Thymus (tissue), 11 donors: ENCODE results near the gene MTLN. TPM values are rescaled to one million over a fixed set of nuclear protein-coding genes. Genes with fewer than 3 reads are reported as not detected.
"Not testable (repeated sequence)": the region's sequence is repeated elsewhere in the genome, so short reads cannot be mapped to it uniquely, and the experiment has no call there.

ENCODE experiments used
- DNase-seq, 9 donors: peaks; one replicate each; pipeline ENCODE4 v3.0.0-alpha.2; 2013; ENCODE audit warnings: low spot score in 9 of 9, low read depth in 6 of 9, missing footprints in 1 of 9
- H3K27ac ChIP-seq, 2 donors: one replicate each; pipeline ENCODE4 v1.5.1; 2013; ENCODE audit warnings: control low read depth in 1 of 2, low read depth in 1 of 2, low read length in 1 of 2, mild to moderate bottlenecking in 1 of 2, moderate library complexity in 1 of 2
- H3K27me3 ChIP-seq, 2 donors: one replicate each; pipeline ENCODE4 v1.5.1; 2013; ENCODE audit warnings: low read length in 1 of 2; ENCODE audit not compliant: control insufficient read depth in 2 of 2, insufficient read depth in 1 of 2
- H3K36me3 ChIP-seq, 2 donors: one replicate each; pipeline ENCODE4 v1.5.1; 2013; ENCODE audit warnings: low read length in 1 of 2, mild to moderate bottlenecking in 1 of 2, moderate library complexity in 1 of 2; ENCODE audit not compliant: control insufficient read depth in 2 of 2, insufficient read depth in 2 of 2
- H3K4me1 ChIP-seq, 2 donors: one replicate each; pipeline ENCODE4 v1.5.1; 2013; ENCODE audit warnings: low read length in 2 of 2; ENCODE audit not compliant: control insufficient read depth in 2 of 2, insufficient read depth in 2 of 2
- H3K4me3 ChIP-seq, 2 donors: one replicate each; pipeline ENCODE4 v1.5.1; 2013; ENCODE audit warnings: low read length in 2 of 2, control low read depth in 1 of 2, mild to moderate bottlenecking in 1 of 2
- H3K9me3 ChIP-seq, 2 donors: one replicate each; pipeline ENCODE4 v1.5.1; 2013; ENCODE audit warnings: low read length in 1 of 2, mild to moderate bottlenecking in 1 of 2; ENCODE audit not compliant: control insufficient read depth in 2 of 2, insufficient read depth in 1 of 2
- WGBS: extraction: QIAGEN DNeasy Blood & Tissue Kit; methylation state at CpG from one replicate; pipeline ENCODE4 v1.1.7; 2013; 5-methylcytosine and 5-hydroxymethylcytosine counted together
- polyA plus RNA-seq: library from polyadenylated mRNA; stranded (reverse); fragments of 200-250 nt; gene quantifications from one replicate; pipeline ENCODE4 v1.2.3, GENCODE V29; 2013
- total RNA-seq: library from RNA; stranded (reverse); fragments of 120-200 nt; gene quantifications from one replicate; pipeline ENCODE4 v1.2.4, GENCODE V29; 2013
- donor health status: healthy.

The MTLN gene
- total and polyA plus RNA-seq, 2 donors = 51.2 to 140 TPM

DNA sequence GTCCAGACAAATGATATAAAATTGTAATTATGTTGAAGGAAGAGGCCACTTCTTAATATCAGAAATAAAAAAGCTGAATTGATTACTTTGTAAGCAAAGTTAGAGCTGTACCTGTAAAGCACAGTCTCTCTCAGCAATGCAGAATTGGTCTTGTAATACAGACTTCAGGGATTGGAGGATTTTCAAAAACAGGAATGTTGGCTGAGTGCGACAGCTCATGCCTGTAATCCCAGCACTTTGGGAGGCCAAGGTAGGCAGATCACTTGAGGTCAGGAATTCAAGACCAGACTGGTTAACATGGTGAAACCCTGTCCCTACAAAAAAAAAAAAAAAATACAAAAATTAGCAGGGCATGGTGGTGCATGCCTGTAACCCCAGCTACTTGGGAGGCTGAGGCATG lies 10.3 kb upstream of the MTLN start:
- H3K9me3 ChIP-seq, H3K27me3 ChIP-seq, H3K36me3 ChIP-seq, H3K27ac ChIP-seq, H3K4me3 ChIP-seq, DNase-seq, H3K4me1 ChIP-seq: not testable (repeated sequence)
- WGBS = 94% methylated on average over 1 of the region's 1 CpG

DNA sequence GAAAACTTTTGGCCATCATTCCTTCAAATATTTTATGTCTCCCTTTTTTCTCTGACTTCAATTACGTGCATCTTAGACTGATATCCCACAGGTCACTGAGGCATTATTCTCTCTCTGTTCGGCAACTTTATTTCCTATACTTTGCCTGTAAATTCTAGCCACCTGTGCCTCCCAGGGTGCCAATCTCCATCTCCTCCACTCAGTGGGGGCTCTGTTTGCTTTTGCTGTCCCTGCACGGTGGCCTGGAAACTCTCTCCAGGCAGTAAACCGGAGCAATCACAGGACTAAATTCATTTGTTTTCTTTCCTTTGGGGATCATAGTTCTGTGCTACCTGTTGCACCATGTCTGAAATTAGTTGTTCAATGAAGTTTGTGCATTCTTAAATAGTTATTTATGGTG lies 9.6 kb upstream of the MTLN start:
- peaks cover 0 to 6% of the 10 kb centered on the region in 2 donors for H3K27me3 ChIP-seq
- H3K27ac ChIP-seq = no peak overlapping the region
- no peak overlapping the region for H3K4me3 ChIP-seq
- WGBS = 81% methylated on average over 4 of the region's 4 CpGs
- no peaks in the 10 kb centered on the region for H3K36me3 ChIP-seq
- DNase-seq = no peak
- no peaks in the 10 kb centered on the region for H3K4me1 ChIP-seq
- no peaks in the 10 kb centered on the region for H3K9me3 ChIP-seq

DNA sequence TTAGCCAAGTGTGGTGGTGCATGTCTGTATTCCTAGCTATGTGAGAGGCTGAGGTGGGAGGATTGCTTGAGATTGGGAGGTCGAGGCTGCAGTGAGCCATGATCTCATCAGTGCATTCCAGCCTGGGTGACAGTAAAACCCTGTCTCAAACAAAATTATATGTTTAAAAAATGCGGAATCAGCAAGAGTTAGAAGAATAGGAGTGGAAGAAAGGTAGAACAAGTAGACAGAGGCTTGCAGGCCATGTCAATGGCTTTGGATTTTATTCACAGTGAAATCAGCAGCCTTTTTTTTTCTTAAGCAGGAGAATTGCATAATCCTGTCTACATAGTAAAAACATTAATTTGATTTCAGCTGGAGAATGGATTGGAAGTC lies 7.8 kb upstream of the MTLN start:
- WGBS = 96% methylated on average over 2 of the region's 2 CpGs

DNA sequence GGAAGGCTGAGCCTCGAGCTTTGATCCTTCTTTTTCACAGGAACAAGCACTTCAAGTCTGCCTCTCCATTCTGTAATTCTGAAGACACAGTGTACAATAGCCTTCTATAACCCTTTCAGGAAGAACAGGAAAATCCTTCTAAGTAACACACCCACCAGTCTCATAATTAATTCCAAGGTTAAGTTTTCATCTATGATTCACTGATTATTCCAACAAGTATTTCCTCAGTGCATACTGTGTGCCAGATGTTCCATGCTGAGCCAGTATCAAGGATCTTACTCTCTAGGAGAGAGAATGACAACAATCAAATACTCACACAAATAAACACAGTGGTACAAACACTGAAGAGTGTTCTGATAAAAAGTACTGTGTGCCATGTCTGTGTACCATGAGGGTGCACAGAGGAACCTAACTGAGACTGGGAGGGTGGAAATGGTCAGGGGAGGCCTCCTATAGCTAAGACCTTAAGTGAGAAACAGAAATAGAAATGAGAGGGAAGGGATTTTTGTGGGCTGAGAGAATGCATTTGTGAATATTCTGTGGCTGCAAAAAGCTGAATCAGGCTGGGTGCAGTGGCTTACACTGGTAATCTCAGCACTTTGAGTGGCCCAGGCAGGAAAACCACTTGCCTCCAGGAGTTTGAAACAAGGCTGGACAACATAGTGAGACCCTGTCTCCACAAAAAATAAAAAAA lies 7.3 kb upstream of the MTLN start:
- H3K27me3 ChIP-seq = peaks cover 0 to 10% of the 10 kb centered on the region in 2 donors
- 64% methylated on average over 1 of the region's 1 CpG for WGBS

More for the DNA sequence above, 7.8 kb upstream of the MTLN start:
- Histone ChIP-seq H3K9me3 (no peaks in the 10 kb centered on the region), H3K36me3 (no peaks in the 10 kb centered on the region), H3K4me3 (no peak overlapping the region), H3K27ac (no peak overlapping the region), H3K27me3 (peaks cover 0 to 8% of the 10 kb centered on the region in 2 donors), H3K4me1 (no peaks in the 10 kb centered on the region)
- DNase-seq = no peak

DNA sequence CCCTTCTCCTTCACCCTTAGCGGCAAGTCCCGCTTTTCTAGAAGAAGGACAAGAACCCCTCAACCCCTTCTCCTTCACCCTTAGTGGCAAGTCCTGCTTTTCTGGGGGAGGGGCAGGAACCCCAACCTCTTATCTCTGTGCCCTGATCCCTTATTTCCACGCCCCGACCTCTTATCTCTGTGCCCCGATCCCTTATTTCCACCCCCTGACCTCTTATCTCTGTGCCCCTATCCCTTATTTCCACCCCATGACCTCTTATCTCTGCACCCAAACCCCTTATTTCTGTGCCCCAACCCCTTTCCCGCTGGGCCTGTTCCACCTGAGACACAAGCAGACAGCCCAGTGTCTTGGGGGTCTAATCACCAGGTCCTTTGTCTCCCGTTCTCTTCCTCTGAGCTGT lies 6.5 kb upstream of the MTLN start:
- not testable (repeated sequence) for H3K4me3 ChIP-seq, DNase-seq, H3K36me3 ChIP-seq, H3K4me1 ChIP-seq, H3K27ac ChIP-seq, H3K9me3 ChIP-seq
- WGBS = 93% methylated on average over 7 of the region's 7 CpGs
- H3K27me3 ChIP-seq = peaks cover 3 to 10% of the 10 kb centered on the region in 2 donors

More for the DNA sequence above, 7.3 kb upstream of the MTLN start:
- no peak for DNase-seq
- H3K36me3 ChIP-seq = no peaks in the 10 kb centered on the region
- H3K4me3 ChIP-seq = no peak overlapping the region
- no peaks in the 10 kb centered on the region for H3K4me1 ChIP-seq
- no peaks in the 10 kb centered on the region for H3K9me3 ChIP-seq
- H3K27ac ChIP-seq = no peak overlapping the region

DNA sequence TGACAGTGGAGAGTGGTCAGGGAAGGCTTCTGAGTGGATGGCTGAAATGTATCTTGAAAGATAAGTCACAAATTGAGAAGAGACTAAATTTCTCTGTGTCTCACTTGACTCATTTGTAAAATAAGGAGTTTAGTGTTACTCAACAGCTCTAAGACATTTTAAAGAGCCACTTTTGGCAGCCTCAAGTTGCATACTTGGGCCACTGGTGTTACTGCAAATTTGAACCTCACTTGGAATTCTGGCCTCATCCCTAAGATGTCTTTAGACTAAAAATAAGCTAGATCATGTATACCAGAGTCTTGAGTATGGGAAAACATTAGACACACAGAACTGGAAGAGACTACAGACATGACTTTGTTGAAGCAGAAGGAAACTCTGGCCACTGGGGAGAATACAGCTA lies 4.5 kb upstream of the MTLN start:
- Histone ChIP-seq H3K27ac (no peak overlapping the region), H3K4me1 (no peaks in the 10 kb centered on the region), H3K4me3 (no peak overlapping the region), H3K27me3 (peaks cover 4 to 6% of the 10 kb centered on the region in 2 donors), H3K9me3 (peaks cover 3% of the 10 kb centered on the region in 2 donors), H3K36me3 (no peaks in the 10 kb centered on the region)
- DNase-seq = no peak

DNA sequence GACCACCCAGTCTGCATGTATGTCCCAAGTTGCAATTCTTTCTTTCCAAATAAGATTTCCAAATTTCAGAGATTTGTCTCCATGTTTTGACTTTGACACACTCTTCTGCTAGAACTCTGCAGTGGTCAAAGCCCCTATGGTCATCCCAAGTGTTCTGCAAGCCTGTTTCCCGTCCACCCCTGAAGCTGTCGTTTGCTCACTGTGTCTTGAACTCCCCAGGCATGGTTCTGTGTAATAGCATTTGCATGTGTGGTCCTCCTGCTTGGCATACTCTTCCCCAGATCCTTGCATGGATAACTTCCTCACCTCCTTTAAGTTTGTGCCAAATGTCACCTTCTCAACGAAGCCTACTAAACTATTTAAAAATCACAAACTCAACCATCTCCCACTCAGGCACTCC lies 3.9 kb upstream of the MTLN start:
- peaks cover 4 to 6% of the 10 kb centered on the region in 2 donors for H3K27me3 ChIP-seq
- H3K27ac ChIP-seq = no peak overlapping the region
- peaks cover 0 to under 1% of the 10 kb centered on the region in 2 donors for H3K36me3 ChIP-seq
- peaks cover 0 to under 1% of the 10 kb centered on the region in 2 donors for H3K4me1 ChIP-seq
- H3K9me3 ChIP-seq = peaks cover 3% of the 10 kb centered on the region in 2 donors
- WGBS = 67% methylated on average over 3 of the region's 3 CpGs
- DNase-seq = no peak
- no peak overlapping the region for H3K4me3 ChIP-seq

DNA sequence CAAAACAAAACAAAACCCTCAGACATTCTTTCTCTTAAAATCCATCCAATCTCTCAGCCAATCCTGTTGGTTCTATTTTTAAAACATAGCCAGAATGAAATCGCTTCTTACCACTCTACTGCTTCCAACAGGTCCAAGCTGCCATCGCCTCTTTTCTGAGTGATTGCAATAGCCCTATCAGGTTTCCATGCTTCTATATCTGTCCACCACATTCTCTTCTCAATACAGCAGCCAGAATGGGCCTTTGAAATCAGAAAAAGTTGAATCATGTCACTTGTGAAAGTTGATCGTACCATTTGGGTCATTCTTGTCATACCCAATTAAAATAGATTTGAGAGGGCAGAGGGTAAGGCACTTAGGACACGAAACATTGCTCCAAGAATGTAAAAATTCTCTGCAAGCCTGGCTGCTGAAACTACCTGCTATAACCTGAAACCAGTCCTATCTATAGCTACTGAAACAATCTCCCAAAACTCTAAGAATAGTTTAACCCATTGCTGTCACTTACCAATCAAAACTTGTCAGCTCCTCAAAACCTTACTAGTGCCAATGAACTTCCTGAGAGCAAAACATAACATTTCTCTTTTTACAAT lies 3.3 kb upstream of the MTLN start:
- peaks cover 0 to 4% of the 10 kb centered on the region in 2 donors for H3K4me1 ChIP-seq
- peaks cover 4 to 6% of the 10 kb centered on the region in 2 donors for H3K27me3 ChIP-seq
- no peak overlapping the region for H3K27ac ChIP-seq
- no peak for DNase-seq
- H3K36me3 ChIP-seq = peaks cover 0 to 5% of the 10 kb centered on the region in 2 donors
- H3K4me3 ChIP-seq = no peak overlapping the region
- H3K9me3 ChIP-seq = peaks cover 3% of the 10 kb centered on the region in 2 donors
- WGBS = 86% methylated on average over 4 of the region's 4 CpGs

DNA sequence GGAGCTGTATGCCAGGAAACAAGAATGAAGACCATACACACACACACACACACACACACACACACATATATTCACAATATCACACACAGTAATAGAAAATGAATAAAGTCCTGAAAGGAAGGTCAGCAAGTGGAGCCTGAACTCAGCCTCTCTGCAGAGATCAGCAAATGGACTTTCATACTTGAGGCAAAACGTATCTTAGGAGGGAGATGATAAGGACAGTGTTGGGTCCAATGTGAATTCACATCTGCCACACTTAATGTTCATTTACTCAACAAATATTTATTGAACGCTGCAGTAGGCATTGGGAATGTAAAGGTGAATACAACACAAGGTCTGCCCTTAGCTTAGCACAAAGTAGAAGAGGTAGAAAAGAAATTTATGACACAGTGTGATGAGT lies 2.7 kb upstream of the MTLN start:
- Histone ChIP-seq H3K4me3 (no peak overlapping the region), H3K4me1 (peaks cover 0 to 4% of the 10 kb centered on the region in 2 donors), H3K27me3 (peaks cover 4 to 6% of the 10 kb centered on the region in 2 donors), H3K27ac (no peak overlapping the region), H3K9me3 (peaks cover 3% of the 10 kb centered on the region in 2 donors), H3K36me3 (peaks cover 0 to 5% of the 10 kb centered on the region in 2 donors)
- WGBS = 81% methylated on average over 2 of the region's 2 CpGs
- DNase-seq = no peak
